LNCAP (cell line): ENCODE data around the gene DNAJB8.

Experiments used
- TF ChIP-seq, protein P1 (sequence below): fragments of 450-650 bp; IDR thresholded peaks from 2 replicates; pipeline ENCODE4 v1.5.1; 2017; ENCODE audit warnings: mild to moderate bottlenecking

The DNAJB8 gene

DNA sequence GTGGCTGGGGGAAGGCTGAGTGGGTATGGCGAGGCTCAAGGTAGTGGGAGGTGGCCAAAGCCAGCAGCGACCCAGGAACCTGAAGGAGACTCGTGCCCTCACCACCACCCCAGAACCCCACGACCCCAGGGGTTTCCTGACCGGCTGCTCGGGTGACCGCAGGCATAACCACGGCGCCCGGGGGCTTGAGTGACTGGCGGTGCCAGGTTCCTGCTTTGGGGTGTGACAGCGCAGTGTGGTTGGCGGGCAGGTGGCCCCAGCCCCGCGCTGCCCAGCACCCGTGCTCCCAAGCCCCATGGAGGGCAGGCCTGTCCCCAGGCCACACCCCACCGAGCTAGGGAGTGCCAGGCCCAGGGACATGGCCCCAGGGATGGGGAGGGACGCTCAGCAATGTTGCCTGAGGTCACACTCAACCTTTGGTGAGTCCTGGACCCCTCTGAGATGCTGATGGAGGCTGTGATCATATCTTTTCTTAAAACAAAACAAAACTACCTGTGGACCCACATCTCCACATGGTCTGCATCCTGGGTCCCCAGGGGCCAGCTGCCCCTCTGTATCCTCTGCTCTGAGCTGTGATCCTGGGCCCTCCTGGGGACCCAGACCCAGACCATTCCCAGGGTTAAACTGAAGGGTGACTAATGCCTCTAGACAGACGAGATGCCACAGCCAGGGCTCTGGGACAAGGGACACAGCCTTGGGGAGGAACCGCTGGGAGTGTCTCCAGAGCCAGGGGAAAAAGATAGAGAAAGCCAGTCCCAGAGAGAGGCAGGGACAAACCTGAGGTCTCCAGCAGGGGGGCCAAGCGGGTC lies 13.0 kb downstream of the DNAJB8 start:
- TF ChIP-seq, protein P1, sequence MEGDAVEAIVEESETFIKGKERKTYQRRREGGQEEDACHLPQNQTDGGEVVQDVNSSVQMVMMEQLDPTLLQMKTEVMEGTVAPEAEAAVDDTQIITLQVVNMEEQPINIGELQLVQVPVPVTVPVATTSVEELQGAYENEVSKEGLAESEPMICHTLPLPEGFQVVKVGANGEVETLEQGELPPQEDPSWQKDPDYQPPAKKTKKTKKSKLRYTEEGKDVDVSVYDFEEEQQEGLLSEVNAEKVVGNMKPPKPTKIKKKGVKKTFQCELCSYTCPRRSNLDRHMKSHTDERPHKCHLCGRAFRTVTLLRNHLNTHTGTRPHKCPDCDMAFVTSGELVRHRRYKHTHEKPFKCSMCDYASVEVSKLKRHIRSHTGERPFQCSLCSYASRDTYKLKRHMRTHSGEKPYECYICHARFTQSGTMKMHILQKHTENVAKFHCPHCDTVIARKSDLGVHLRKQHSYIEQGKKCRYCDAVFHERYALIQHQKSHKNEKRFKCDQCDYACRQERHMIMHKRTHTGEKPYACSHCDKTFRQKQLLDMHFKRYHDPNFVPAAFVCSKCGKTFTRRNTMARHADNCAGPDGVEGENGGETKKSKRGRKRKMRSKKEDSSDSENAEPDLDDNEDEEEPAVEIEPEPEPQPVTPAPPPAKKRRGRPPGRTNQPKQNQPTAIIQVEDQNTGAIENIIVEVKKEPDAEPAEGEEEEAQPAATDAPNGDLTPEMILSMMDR, result no peak

DNA sequence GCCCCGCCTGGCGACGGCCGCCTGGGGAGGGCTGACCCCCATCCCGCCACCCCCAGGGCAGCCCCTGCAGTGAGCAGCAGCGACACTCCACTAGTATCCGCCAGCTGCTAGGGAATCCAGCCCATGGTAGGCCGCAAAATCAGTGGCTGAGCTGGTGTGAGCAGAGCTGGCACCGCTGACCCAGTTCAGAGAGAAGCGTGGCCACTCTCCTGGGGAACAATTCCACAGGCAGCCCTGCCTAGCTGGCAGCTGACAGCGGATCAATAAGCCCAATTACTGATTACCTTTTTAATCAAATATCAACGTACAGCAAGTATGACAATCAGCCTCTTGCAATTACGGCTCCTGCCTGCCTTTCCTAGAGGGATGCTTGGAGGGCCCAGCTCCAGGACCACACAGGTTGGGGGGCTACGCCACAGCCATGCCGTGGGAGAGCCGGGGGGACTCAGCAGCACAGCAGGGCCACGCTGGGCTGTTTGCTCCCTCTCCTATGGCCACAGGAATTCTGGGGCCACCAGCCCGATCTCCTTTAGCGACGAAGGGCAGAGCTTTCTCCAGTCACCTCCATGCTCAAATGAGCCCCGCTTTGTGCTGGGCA lies 13.9 kb downstream of the DNAJB8 start:
- TF ChIP-seq, protein P1, result no peak

DNA sequence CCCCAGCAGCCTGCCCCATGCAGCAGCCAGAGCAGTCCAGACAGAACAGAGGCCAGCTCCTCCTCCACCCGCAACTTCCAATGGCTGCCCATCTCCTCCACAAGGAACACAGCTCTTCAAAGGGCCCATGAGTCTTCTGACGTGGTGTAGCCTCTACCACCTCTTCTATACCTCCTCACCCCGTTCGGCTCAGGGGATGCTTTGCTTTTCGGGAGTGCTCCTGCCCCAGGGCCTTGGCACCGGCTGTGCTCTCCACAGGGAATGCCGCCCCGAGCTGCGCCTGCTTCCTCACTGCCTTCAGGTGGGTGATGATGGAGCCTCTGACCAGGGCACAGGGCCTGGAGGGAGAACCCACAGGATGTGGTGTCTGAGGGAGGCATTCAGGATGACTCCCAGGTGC lies 14.6 kb downstream of the DNAJB8 start:
- TF ChIP-seq, protein P1, result no peak

DNA sequence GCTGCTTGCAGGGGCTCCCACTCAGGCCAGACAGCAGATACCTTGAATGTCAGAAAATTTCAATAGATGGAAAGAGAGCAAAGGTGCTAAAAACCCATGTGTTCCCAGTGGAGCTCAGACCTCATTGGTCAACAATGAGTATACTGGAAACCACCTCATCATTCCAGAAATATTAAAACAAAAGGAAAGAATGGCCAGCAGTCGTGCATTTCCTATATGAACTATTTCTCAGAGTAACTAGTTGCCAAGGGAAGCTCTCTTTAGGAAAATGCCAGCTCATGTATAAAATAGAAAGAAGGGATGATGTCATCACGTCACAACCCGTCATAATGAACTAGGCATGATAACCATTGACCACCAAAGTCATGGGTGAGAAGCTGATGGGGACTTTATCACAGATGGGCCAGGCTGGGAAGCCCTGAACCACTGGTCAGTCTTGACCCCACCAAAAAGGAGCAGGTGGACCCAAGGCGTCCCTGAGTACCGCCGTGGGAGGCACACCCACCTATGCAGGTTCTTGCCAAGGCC lies 17.5 kb downstream of the DNAJB8 start:
- TF ChIP-seq, protein P1, result no peak

DNA sequence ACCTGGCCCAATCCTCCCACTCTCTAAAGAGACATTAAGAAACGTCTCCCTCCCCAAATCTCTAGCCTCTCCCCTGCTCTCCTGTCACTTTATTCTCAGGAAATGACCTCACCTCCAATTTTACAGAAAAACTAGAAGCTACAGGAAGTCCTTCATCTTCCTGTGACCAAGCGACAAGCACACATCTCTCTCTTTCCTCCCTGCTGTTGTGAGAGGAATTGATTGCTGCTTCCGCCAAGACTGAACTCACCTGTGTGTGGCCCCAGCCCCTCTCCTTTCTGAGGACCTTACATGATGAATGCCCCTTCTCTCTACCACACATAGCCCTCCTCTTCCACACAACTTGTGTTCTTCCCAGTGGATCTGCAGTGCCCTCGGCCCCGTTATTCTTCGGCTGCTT lies 18.2 kb downstream of the DNAJB8 start:
- TF ChIP-seq, protein P1, result no peak

DNA sequence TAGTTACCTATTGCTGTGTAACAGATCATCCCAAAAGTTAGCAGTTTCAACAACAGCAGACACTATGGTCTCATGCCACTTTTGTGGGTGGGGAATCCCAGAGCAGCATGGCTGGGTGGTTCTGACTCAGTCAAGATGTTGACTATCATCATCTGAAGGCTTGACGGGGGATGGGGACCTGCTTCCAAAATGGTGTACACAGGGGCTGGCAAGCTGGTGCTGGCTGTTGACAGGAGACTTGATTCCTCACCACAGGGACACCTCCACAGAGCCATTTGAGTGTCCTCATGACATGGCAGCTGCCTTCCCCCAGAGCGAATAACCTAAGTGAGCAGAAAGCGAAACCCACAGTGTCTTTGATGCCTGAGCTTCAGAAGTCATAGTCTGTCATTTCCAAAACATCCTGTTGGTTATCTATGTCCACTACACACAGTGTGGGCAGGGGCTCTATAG lies 19.1 kb downstream of the DNAJB8 start:
- TF ChIP-seq, protein P1, result no peak

DNA sequence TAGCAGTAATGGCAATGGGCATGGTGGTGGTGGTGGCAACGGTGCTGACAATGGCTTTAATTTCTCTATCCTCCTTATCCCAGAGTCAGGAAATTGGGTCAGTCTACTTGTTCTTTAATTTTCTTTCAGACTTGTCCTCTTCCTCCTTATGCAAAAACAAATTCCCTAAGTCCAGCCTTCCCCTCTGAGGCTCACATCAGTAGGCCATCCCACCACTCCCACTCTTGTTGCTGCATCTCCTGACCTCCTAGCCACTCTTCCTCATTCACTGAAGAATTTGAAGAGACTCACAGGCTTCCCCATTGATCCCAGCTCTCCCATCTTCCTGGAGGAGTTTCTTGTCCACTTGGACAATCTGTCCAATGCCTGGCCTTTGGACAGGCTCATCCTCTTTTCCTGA lies 19.9 kb downstream of the DNAJB8 start:
- TF ChIP-seq, protein P1, result no peak
